ENCODE results near the gene TMEM50A.
"Not testable (repeated sequence)": the region's sequence is repeated elsewhere in the genome, so short reads cannot be mapped to it uniquely, and the experiment has no call there.

DNA sequence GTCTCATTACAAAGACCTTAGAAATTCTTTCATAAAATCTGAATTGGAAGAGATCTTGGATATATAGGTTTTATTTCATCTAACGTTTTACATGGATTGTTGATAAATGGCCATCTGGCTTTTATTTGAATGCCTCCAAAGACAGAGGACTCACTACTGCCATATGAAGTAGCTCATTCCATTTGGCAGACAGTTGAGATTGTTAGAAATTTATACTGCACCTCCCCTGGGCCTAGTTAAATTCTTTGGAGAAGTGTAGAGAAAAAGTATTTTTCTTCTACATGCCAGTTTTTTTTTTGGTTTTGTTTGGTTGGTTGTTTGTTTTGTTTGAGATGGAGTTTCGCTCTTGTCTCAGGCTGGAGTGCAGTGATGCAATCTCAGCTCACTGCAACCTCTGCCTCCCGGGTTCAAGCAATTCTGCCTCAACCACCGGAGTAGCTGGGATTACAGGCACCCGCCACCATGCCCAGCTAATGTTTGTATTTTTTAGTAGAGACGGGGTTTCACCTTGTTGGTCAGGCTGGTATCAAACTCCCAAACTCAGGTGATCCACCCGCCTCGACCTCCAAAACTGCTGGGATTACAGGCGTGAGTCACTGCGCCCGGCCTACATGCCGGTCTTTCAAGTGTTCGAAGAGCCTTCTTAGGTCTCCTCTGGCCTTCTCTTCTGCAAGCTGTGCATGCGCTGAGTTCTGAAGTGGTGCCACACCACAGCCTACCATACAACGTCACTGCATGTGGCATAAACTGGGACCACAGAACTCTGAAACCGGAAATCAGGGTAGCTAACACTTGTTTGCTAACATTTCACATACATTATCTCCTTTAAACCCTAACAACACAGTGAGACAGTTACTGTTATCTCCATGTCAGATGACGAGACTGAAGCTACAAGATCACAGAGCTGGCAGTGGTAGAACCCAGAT lies 24.8 kb downstream of the TMEM50A start:
- TF ChIP-seq, protein P1, sequence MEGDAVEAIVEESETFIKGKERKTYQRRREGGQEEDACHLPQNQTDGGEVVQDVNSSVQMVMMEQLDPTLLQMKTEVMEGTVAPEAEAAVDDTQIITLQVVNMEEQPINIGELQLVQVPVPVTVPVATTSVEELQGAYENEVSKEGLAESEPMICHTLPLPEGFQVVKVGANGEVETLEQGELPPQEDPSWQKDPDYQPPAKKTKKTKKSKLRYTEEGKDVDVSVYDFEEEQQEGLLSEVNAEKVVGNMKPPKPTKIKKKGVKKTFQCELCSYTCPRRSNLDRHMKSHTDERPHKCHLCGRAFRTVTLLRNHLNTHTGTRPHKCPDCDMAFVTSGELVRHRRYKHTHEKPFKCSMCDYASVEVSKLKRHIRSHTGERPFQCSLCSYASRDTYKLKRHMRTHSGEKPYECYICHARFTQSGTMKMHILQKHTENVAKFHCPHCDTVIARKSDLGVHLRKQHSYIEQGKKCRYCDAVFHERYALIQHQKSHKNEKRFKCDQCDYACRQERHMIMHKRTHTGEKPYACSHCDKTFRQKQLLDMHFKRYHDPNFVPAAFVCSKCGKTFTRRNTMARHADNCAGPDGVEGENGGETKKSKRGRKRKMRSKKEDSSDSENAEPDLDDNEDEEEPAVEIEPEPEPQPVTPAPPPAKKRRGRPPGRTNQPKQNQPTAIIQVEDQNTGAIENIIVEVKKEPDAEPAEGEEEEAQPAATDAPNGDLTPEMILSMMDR (IDR thresholded peaks at IDR 0.05) = not testable (repeated sequence)
- not testable (repeated sequence) for TF ChIP-seq ZFX (IDR thresholded peaks at IDR 0.05; ENCODE audit: borderline replicate concordance)

All from 22Rv1 (cell line).